ENCODE results near the gene GALNT17.

Gene GALNT17

GRCh38 chr7:71466448-71467145, 334.7 kb downstream of the GALNT17 start:
- DNase-seq, result no peak

GRCh38 chr7:71470326-71470725, 338.4 kb downstream of the GALNT17 start:
- no peak for DNase-seq

- no peak for DNase-seq
Observed at GRCh38 chr7:71470830-71471229, 338.9 kb downstream of the GALNT17 start.

- no peak for DNase-seq
Observed at GRCh38 chr7:71472962-71473361, 341.0 kb downstream of the GALNT17 start.

DNA sequence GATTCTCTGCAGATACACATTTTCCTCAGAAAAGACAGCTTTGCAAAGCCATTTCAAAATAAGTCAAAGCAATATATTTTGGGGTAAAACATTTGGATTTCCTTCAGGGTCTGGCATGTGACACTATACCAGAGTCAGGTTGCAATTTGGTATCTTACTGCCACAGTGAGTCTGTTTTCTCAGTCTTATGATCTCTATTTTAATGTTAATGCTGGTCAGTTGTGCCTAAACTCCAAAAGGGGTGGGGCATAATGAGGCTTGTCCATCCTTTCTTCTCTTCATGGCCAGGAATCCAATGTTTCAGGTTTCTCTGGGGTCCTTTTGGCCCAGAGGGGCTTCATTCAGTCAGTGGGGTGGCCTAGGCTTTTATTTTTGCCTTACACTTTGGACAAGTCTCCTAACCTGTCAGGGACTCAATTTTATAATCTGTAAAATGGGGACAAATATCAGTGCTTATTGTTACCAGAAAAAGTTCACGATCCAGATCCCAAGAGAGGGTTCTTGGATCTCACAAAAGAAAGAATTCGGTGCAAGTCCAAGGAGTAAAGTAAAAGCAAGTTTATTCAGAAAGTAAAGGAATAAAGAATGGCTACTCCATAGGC, 341.5 kb downstream of the GALNT17 start:
- DNase-seq, result no peak

GRCh38 chr7:71477441-71477840, 345.5 kb downstream of the GALNT17 start:
- no peak for DNase-seq

- DNase-seq, result no peak
Observed at GRCh38 chr7:71479231-71479630, 347.3 kb downstream of the GALNT17 start.

- no peak for DNase-seq
Observed at GRCh38 chr7:71480791-71481190, 348.8 kb downstream of the GALNT17 start.

GRCh38 chr7:71482284-71482683, 350.3 kb downstream of the GALNT17 start:
- no peak for DNase-seq

DNA sequence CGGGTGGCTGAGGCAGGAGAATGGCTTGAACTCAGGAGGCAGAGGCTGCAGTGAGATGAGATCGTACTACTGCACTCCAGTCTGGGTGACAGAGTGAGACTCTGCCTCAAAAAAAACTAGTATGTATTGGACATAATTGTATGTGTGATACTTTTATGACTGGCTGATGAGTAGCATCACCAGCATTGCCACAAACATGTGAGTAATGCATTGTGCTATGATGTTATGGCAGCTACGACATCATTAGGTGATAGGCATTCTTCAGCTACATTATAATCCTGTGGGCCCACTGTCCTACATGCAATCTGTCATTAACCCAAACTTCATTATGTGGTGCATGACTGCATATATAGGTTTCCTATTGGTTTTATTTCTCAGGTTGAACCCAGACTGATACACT, 352.4 kb downstream of the GALNT17 start:
- no peak for DNase-seq

- no peak for DNase-seq
Observed at GRCh38 chr7:71485586-71485985, 353.6 kb downstream of the GALNT17 start.

- DNase-seq, result no peak
Observed at GRCh38 chr7:71486414-71486813, 354.5 kb downstream of the GALNT17 start.

DNA sequence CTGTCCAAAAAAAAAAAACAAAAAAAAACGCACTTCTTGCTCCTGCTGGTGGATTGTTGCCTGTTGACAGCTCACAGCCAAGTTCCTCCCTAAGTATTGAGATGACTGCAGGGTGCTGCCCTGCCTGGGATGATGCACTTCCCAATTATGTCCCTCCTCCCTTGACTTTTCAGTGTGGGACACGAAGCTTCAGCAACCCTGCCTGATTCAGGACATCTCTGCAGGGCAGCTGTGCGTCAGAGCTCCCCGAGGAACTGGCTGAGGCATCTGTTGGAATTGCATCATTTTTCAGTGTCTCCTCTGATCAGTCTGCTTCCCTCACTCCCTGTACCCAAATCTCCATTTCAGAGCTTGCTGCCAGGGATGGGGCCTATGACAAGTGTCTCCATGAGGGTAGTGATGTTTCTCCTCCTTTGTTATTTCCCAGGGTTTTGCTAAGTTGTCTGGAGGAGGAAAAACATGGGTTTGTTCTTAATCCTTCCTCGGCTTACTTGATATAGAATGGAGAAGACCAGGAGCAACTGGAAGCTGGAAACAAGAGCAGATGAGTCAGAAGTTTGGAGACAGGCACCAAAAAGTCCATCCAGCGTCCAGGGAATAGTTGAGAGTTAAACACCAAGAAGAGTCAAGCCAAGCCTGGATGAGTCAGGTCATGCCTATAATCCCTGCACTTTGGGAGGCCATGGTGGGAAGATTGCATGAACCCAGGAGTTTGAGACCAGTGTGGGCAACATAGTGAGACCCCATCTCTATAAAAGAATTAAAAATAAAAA, 355.1 kb downstream of the GALNT17 start:
- no peak for DNase-seq

DNA sequence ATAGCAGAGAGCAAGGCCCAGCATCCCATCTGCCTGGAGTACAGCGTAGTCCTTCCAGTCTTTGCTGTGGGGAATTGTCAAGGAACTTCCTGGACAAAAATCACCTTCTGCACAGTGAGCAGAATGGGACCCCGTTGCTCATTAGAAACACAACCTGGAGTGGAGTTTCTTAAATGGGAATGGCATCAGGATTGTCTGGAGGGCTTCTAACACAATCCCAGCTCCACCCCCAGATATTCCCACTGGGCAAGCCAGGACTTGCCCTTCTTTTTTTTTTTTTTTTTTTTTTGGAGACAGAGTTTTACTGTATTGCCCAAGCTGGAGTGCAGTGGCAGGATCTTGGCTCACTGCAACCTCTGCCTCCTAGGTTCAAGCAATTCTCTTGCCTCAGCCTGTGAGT, 356.4 kb downstream of the GALNT17 start:
- no peak for DNase-seq

DNA sequence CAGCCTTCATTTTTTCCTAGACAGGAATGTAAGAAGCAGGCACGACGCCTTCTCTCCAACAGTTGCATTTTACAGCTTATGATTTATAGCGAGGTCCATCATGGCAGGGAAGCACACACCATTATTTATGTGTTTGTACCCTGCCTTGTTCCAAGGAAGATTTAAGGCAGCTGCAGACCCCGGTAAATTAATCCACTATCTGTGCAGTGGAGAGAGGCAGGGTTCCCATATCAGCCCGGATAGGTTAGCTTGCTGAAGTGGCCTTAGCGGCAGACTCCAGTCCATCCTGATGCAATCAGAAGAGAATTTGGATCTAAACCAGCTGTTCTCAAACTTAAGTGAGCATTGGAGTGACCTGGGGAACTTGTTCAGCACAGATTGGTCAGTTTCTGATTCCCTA, 359.4 kb downstream of the GALNT17 start:
- no peak for DNase-seq

GRCh38 chr7:71495828-71496227, 363.9 kb downstream of the GALNT17 start:
- no peak for DNase-seq

DNA sequence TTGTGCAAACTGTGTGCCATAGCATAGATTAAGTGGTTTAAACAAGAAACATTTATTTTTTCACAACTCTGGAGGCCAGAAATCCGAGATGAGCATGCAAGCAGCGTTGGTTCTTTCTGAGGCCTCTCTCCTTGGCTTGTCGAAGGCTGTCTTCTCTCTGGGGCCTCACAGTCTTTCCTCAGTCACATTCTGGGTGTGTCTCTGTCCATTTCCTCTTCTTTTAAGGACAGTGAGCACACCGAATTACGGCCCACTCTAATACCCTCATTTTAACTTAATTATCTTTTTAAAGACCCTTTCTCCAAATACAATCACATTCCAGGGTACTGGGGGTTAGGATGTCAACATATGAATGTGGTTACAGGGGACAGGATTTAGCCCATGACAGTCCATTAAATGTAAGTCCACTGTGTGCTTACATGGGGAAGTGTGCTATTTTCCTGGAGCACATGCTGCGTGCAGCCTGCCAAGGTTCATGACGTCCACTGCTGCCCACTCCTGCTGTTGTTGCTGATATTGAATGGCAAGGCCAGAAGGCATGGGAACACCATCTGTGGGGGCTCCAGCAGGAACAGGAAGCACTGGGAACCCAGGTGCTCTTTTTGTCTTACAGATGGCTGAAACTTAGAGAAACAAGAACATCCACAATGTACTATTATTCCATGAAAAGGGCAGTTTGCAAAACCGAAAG, 365.5 kb downstream of the GALNT17 start:
- DNase-seq, result no peak

GRCh38 chr7:71498381-71498780, 366.4 kb downstream of the GALNT17 start:
- no peak for DNase-seq

DNA sequence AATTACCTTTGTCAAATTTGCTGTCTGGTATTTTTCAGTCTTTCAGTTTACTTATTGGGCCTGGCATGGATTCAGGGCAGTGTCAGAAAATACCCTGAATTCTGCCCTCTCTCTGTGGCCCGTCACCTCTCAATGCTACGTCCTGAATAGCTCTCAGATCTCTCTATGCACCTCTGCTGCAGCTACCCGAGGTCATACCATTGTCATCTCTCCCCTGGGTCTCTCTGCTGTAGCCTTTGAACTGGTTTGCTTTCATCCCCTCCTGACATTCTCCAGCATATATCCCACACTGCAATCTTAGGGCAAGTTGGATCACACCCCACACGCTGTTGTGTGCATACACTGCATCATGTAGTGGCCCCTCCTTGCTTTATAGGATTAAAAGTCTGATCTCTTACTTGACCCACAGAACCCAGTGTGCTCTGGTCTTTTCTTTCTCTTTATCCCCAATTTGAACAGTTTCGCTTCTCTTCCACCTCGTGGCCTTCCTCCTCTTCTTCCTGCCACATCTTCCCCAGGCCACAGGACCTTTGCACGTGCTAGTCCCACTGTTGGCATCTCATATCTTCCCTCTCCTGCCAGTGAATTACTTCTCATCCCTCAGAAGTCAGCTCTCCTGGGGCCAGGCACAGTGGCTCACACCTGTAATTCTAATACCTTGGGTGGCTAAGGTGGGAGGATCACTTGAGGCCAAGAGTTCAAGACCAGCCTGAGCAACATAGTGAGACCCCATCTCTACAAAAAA, 372.9 kb downstream of the GALNT17 start:
- DNase-seq, result no peak

DNA sequence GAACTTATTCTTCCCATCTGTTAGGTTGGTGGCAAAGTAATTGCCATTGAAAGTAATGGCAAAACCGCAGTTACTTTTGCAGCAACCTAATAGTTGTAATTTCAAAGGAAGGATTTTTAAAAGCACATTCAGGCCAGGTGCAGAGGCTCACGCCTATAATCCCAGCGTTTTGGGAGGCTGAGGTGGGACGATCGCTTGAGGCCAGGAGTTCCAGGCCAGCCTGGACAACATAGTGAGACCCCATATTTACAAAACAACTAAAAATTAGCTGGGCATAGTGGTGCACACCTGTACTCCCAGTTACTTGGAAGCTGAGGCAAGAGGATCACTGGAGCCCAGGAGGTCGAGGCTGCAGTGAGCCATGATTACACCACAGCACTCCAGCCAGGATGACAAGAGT, 374.9 kb downstream of the GALNT17 start:
- DNase-seq, result no peak

DNA sequence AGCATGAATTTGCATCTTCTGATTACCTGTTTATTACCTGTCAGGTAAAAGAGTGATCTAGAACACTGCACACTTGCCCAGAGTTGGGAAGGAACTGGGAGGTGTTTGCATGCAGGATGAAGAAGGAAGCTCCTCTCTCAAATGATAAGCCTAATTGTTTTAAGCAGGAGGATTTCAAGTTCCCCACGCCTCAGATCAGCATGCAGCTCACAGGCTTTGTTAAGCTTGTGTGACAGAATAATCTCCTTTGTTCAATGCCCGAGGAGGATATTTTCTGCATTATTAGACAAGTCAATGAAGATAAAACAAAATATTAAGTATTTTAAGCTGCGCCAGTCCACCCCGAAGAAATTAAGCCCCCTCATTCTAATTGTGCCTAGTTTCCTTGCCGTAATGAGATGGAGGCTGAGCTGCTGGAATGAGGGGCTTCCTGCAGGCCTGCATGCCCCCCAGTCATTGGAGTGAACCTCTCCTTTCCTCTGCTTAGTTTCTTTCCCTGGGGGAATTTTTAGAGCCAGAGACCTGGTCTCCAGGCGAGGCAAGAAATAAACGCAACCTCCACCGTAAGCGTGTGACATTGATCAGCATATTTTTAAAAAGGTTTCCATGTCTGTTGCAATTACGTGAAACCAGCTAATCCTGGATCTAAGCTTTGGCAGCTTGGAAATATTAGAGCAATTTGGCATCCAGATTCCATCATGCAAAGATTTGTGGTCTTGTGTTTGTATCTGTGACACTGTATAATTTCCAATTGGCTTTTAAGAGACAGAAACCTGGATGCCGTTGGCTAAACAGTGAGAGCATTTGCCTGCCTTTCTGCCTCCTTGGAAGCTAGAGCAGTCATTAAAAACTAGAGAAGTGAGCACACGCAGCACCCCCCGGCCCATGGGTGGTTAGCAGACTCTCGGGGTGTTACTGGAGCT, 376.0 kb downstream of the GALNT17 start:
- no peak for DNase-seq

GRCh38 chr7:71509381-71509780, 377.4 kb downstream of the GALNT17 start:
- DNase-seq, result no peak
